Activated CD4-positive, alpha-beta T cell treated with anti-CD3 and anti-CD28 coated beads for 36 hours (primary cell): ENCODE results near the gene GALNT7. TPM values are rescaled to one million over a fixed set of nuclear protein-coding genes. Genes with fewer than 3 reads are reported as not detected.

Experiments used
- ATAC-seq: fragments of 200-7000 bp; cut with Tn5 transposase; one replicate; pipeline ENCODE4 v1.10.0; 2021; ENCODE audit warnings: mild to moderate bottlenecking, moderate library complexity
- CTCF ChIA-PET: fragments of 350-600 bp; sonication (Branson Sonifier 250); formaldehyde crosslinking; loops from one replicate; lab custom pipeline; 2021; ENCODE audit warnings: antibody characterized with exemption; lab: Charles Lee
- POLR2A ChIA-PET: fragments of 350-600 bp; sonication (Branson Sonifier 250); formaldehyde crosslinking; loops from one replicate; lab custom pipeline; 2021; ENCODE audit warnings: antibody characterized with exemption, inconsistent platforms; lab: Charles Lee
- DNase-seq: peaks from one replicate; pipeline ENCODE4 v3.0.0-alpha.2; 2020
- H3K27ac Mint-ChIP-seq: one replicate; pipeline ENCODE4 v1.8.0; 2021; ENCODE audit warnings: mixed read lengths
- H3K27me3 Mint-ChIP-seq: one replicate; pipeline ENCODE4 v1.8.0; 2021; ENCODE audit warnings: mixed read lengths
- H3K36me3 Mint-ChIP-seq: one replicate; pipeline ENCODE4 v1.8.0; 2021; ENCODE audit warnings: low read depth, mixed read lengths
- H3K4me1 Mint-ChIP-seq: one replicate; pipeline ENCODE4 v1.8.0; 2021; ENCODE audit warnings: mixed read lengths
- H3K4me3 Mint-ChIP-seq: one replicate; pipeline ENCODE4 v1.8.0; 2021; ENCODE audit warnings: mild to moderate bottlenecking, moderate library complexity, mixed read lengths
- H3K9me3 Mint-ChIP-seq: one replicate; pipeline ENCODE4 v1.8.0; 2021; ENCODE audit warnings: low read depth, mixed read lengths
- intact Hi-C, 2 experiments: fragments of 100-400 bp; cut with DNase I in 1 of 2; cut with micrococcal nuclease in 1 of 2; formaldehyde crosslinking; loops; one replicate each; pipeline versions ENCODE4 v1.14.2 to v1.15.1; 2022 to 2024; cut with DNase I, micrococcal nuclease
- total RNA-seq, 2 experiments: library from RNA; stranded (reverse); gene quantifications; one replicate each; pipeline ENCODE4 v1.2.3, GENCODE V29; 2021

Gene GALNT7
- total RNA-seq, 2 experiments from 2014 or later = 11.4 to 15.1 TPM

DNA sequence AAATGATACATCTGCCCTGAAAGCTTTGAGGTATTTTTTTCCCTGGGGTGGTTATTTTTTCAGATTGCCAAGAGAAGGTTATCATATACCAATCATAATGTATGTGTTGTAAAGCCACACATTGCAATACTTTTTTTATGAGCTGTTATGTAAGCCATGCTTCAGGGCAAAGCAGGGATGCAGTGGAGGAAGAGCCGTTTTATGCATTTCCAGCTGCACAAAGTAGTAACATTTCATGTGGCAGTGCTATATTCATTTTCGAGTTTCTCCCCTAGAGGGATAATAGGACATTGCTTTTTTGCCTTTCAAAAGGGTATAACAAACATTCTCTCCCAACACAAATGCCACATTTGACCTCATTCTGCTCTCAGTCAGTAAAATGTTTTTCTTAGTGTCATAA lies 68.5 kb downstream of the GALNT7 start:
- POLR2A ChIA-PET = no interaction called here
- H3K9me3 Mint-ChIP-seq = no peaks in the 10 kb centered on the region
- no peak overlapping the region for H3K4me3 Mint-ChIP-seq
- intact Hi-C loops = no loop called here
- DNase-seq = no peak
- no peak for ATAC-seq
- peaks cover 5% of the 10 kb centered on the region for H3K4me1 Mint-ChIP-seq
- H3K36me3 Mint-ChIP-seq = no peaks in the 10 kb centered on the region
- no peak overlapping the region for H3K27ac Mint-ChIP-seq
- CTCF ChIA-PET = interaction anchor here (1.2 kb wide), 1 partner anchor 64 kb away, joined by 5 read pairs; no protein-coding TSS in a partner anchor
- no peaks in the 10 kb centered on the region for H3K27me3 Mint-ChIP-seq

DNA sequence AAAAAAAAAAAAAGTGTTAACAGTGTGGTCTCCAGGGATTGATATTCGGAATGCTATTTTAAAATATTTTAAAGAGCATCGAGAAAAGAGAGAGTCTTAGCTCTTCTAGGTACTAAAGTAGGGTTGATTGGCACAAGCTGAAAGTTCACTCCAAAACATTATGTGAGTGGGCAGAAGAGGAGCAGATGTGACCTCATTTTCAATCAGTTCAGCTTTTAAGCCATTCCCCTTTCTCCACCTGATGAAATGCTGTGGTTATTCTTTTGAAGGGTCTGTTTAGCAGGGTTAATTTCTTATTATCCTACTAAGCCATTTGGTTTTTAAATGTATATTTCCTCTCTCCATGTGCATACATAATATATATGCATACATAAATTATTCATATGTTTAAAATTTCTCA lies 69.2 kb downstream of the GALNT7 start:
- H3K27ac Mint-ChIP-seq = no peak overlapping the region

DNA sequence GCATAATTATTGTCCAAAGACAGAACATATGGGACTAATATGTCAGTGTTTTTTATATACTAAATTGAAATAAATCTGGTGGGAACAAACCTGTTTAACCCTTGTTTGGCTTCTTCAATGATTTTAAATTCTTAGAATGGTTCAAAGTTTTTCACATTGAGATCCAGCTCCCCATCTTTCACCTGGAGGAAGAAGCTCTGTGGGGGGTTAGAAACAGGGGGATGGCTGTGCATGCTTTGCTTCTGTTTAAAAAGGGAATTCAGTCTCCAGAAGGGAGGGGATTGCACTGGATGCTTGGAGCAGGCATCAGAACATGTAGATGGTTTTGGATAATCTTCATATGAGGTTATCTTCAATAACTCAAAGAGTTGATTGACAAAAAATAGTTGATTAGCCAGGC lies 72.1 kb downstream of the GALNT7 start:
- no peak for ATAC-seq
- no peak overlapping the region for H3K27ac Mint-ChIP-seq
- H3K27me3 Mint-ChIP-seq = no peaks in the 10 kb centered on the region
- H3K4me3 Mint-ChIP-seq = no peak overlapping the region
- ChIA-PET POLR2A (no interaction called here), CTCF (interaction anchor here (0.7 kb wide), 1 partner anchor 205 kb away, joined by 3 read pairs; no protein-coding TSS in a partner anchor)
- intact Hi-C loops = no loop called here
- H3K9me3 Mint-ChIP-seq = no peaks in the 10 kb centered on the region
- H3K4me1 Mint-ChIP-seq = peaks cover 30% of the 10 kb centered on the region
- no peak for DNase-seq
- no peaks in the 10 kb centered on the region for H3K36me3 Mint-ChIP-seq

More for the DNA sequence above, 69.2 kb downstream of the GALNT7 start:
- Mint-ChIP-seq H3K4me1 (peaks cover 10% of the 10 kb centered on the region), H3K9me3 (no peaks in the 10 kb centered on the region), H3K27me3 (no peaks in the 10 kb centered on the region), H3K4me3 (no peak overlapping the region), H3K36me3 (no peaks in the 10 kb centered on the region)
- no peak for ATAC-seq
- no peak for DNase-seq
- CTCF ChIA-PET = interaction anchor here (0.6 to 1.2 kb wide), 4 partner anchors 12 to 213 kb away, joined by 3 to 5 read pairs (median 3); no protein-coding TSS in a partner anchor
- POLR2A ChIA-PET = interaction anchor here (0.7 kb wide), 1 partner anchor 85 kb away, joined by 4 read pairs; no protein-coding TSS in a partner anchor
- intact Hi-C loops = no loop called here

DNA sequence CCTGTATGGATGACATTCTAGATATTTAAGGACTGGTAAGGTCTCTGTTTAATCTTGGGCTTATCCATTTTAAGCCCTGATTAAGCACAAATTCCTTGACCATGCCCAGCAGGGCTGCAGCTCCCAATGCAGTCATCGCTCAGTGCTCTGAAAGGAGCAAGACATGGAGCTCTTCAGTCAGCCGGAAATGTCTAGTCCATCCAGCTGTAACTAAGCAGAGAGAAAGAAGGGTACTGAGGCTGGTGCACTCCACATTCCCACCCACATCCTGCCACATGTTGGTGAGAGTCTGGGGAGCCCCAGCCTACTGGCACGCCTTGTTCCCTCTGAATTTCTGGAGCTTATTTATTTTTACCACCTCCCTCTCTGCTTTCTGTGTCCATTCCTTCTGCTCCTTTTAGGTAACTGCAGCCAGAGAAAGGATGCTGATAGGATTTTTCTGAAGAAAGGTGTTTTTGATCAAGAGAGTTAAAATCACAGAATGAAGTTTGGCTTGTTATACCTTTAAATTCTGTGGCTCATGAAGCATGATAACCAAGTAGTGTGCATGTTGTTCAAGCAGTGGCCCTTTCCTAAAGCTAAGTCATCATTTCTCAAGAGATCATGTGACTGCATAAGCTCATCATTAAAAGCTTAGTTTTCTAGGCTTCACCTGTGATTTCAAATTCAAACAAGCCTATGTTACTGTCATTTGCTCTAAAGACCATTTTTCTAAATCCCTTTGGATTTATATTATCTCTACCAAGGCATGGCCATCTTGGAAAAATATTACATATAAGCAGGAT lies 74.0 kb downstream of the GALNT7 start:
- Mint-ChIP-seq H3K9me3 (no peaks in the 10 kb centered on the region), H3K27ac (no peak overlapping the region), H3K36me3 (peaks cover 3% of the 10 kb centered on the region), H3K4me1 (peaks cover 27% of the 10 kb centered on the region), H3K4me3 (no peak overlapping the region), H3K27me3 (no peaks in the 10 kb centered on the region)
- CTCF ChIA-PET = interaction anchor here (0.5 to 1.6 kb wide), 7 partner anchors 9 to 566 kb away, joined by 3 to 6 read pairs (median 3); no protein-coding TSS in a partner anchor
- no peak for DNase-seq
- POLR2A ChIA-PET = interaction anchor here (0.7 kb wide), 1 partner anchor 57 kb away, joined by 7 read pairs; no protein-coding TSS in a partner anchor
- ATAC-seq = no peak
- intact Hi-C loops = no loop called here

DNA sequence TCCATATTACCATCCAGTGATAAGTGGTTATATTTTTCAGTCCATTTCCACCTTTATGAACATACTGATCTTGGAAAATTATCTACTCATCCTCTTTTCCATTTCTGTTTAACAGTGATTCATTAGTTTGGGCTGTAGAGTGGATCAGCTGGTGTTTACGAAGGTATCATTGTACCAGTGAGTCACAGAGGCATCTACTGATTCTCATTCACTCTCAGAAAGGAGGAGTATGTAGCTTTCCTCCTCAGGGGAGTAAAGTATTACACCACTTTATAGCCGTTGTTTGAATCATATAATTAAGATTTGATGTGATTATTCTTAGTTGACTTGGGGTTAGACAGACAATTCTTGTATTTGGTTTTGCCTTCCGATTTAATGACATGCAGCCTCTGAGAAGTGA lies 74.7 kb downstream of the GALNT7 start:
- Mint-ChIP-seq H3K36me3 (peaks cover 6% of the 10 kb centered on the region), H3K4me1 (peaks cover 27% of the 10 kb centered on the region), H3K4me3 (no peak overlapping the region), H3K9me3 (no peaks in the 10 kb centered on the region), H3K27me3 (no peaks in the 10 kb centered on the region), H3K27ac (no peak overlapping the region)
- ChIA-PET POLR2A (interaction anchor here (0.7 kb wide), 1 partner anchor 355 kb away, joined by 4 read pairs; no protein-coding TSS in a partner anchor), CTCF (interaction anchor here (0.5 to 1.4 kb wide), 4 partner anchors 9 to 512 kb away, joined by 3 to 5 read pairs (median 3); no protein-coding TSS in a partner anchor)
- intact Hi-C loops = no loop called here
- DNase-seq = no peak
- ATAC-seq = no peak

DNA sequence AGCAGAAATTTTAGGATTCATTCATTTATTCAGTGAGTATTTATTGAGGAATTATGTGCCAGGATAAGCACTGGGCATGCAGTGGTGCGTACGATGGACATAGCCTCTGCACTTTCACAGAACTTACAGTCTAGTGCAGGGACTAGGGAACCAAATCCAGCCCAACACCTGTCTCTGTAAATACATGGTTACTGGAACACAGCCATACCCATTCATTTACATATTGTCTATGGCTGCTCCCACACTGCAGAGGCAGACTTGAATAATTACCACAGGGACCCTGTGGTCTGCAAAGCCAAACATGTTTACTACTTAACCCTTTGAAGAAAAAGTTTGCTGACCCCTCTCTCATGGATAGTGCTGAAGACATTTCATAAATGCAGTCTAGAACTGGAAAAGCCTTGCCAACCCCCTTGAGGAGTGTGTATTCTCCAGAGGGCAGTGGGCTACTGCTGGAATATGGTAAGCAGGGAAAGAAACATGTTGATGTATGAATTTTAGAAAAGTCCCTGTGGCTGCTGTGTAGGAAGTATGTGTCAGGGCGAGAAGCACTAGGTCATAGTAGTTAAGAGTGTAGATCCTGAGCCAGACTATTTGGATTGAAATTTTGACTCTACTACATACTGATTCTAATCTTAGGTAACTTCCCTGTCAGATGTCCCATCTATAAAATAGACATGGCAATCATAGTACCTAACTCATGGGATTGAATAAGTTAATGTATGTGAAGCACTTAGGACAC lies 75.5 kb downstream of the GALNT7 start:
- DNase-seq (no peak), ATAC-seq (no peak)
- peaks cover 6% of the 10 kb centered on the region for H3K36me3 Mint-ChIP-seq
- POLR2A ChIA-PET = interaction anchor here (0.7 kb wide), 1 partner anchor 356 kb away, joined by 4 read pairs; no protein-coding TSS in a partner anchor
- no peaks in the 10 kb centered on the region for H3K9me3 Mint-ChIP-seq
- intact Hi-C loops = no loop called here
- CTCF ChIA-PET = no interaction called here
- peaks cover 27% of the 10 kb centered on the region for H3K4me1 Mint-ChIP-seq
- no peaks in the 10 kb centered on the region for H3K27me3 Mint-ChIP-seq
- H3K27ac Mint-ChIP-seq = no peak overlapping the region
- no peak overlapping the region for H3K4me3 Mint-ChIP-seq

DNA sequence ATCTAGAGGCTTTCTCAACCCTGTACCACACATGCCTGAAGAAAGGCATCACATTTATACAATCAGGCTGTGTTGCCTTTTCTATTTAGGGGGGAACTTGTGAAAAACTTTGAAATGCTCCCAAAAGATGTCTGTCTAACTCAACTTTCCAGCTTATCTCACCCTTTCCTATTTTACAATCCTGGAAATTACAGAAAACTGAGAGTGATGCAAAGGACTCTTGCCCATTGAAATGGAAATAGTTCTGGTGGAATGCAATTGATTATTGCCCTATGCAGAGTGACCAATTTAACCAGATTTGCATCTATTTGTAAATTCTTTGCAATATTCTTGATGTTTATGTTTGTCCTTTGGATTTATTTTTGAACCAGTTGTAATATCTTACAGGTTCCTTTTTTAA lies 77.3 kb downstream of the GALNT7 start:
- ChIA-PET POLR2A (no interaction called here), CTCF (interaction anchor here (0.8 to 1.6 kb wide), 4 partner anchors 11 to 126 kb away, joined by 3 to 5 read pairs (median 3); no protein-coding TSS in a partner anchor)
- Mint-ChIP-seq H3K4me3 (no peak overlapping the region), H3K27ac (no peak overlapping the region), H3K27me3 (no peaks in the 10 kb centered on the region), H3K4me1 (peaks cover 29% of the 10 kb centered on the region), H3K36me3 (peaks cover 6% of the 10 kb centered on the region), H3K9me3 (no peaks in the 10 kb centered on the region)
- intact Hi-C loops = no loop called here
- ATAC-seq (no peak), DNase-seq (no peak)

DNA sequence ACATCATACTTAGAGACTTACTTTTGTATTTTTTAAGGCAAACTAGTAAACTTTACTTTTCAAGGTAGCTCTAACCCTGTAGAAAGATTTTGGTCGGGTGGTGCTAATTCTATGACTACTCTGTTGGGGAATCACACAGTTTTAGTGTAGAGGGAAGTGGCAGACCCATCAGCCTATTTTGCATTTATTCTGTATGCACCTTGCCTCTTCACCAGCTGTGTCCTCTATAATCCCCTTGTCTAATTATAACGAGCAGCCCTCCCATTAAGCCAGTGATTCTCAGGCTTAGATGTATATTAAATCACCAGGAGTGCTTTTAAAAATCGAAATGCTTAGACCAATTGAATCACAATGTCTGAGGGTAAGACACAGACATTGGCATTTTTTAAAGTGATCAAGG lies 78.1 kb downstream of the GALNT7 start:
- DNase-seq (no peak), ATAC-seq (no peak)
- no peaks in the 10 kb centered on the region for H3K9me3 Mint-ChIP-seq
- H3K4me1 Mint-ChIP-seq = peaks cover 32% of the 10 kb centered on the region
- H3K36me3 Mint-ChIP-seq = peaks cover 6% of the 10 kb centered on the region
- POLR2A ChIA-PET = no interaction called here
- no peak overlapping the region for H3K27ac Mint-ChIP-seq
- H3K4me3 Mint-ChIP-seq = no peak overlapping the region
- intact Hi-C loops = no loop called here
- CTCF ChIA-PET = interaction anchor here (1.2 to 1.6 kb wide), 2 partner anchors 11 to 55 kb away, joined by 3 to 5 read pairs; no protein-coding TSS in a partner anchor
- no peaks in the 10 kb centered on the region for H3K27me3 Mint-ChIP-seq

DNA sequence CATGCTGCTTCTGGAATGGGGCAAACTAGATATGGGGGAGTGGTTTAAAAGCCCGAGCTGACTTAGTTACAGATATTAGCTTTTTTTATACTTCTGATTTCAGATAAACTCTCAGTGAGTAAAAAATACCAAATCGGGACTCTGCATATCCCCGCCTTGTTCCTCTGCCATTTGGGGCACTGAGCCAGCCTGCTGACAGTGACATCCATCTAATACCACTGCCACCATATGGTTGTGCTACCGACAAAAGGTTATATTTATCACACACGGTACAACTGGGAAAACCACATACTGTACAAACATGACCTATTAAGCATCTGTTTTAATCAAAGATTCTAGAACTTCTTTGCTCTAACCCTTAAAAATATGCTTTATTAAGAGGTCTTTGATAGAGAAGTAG lies 78.7 kb downstream of the GALNT7 start:
- H3K27ac Mint-ChIP-seq = no peak overlapping the region
- H3K4me3 Mint-ChIP-seq = no peak overlapping the region
- no peak for DNase-seq
- H3K27me3 Mint-ChIP-seq = no peaks in the 10 kb centered on the region
- intact Hi-C loops = no loop called here
- no peak for ATAC-seq
- ChIA-PET CTCF (interaction anchor here (0.6 to 1.6 kb wide), 3 partner anchors 10 to 54 kb away, joined by 3 to 5 read pairs (median 3); no protein-coding TSS in a partner anchor), POLR2A (no interaction called here)
- no peaks in the 10 kb centered on the region for H3K9me3 Mint-ChIP-seq
- H3K36me3 Mint-ChIP-seq = peaks cover 6% of the 10 kb centered on the region
- H3K4me1 Mint-ChIP-seq = peaks cover 31% of the 10 kb centered on the region

DNA sequence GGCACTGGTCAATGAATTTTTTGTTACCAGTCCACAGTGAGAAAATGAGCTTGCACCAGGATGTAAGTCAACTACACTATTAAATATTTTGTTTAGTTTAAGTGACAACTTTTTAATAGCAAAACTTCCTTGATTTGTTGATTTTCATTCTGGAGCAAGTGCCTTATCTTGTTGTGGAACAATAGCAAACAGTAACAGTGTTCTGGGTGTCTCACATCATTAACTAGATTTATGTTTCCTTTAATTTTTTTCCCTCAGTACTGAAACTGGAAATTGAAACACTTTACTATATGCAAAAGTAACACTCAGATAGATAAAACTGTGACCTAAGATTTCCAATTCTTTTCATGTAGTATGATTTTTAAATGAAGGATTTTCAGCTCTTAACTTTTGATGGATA lies 80.1 kb downstream of the GALNT7 start:
- Mint-ChIP-seq H3K9me3 (no peaks in the 10 kb centered on the region), H3K36me3 (peaks cover 9% of the 10 kb centered on the region), H3K4me1 (peaks cover 25% of the 10 kb centered on the region), H3K4me3 (no peak overlapping the region), H3K27ac (no peak overlapping the region), H3K27me3 (no peaks in the 10 kb centered on the region)
- ATAC-seq = no peak
- POLR2A ChIA-PET = no interaction called here
- no peak for DNase-seq
- intact Hi-C loops = no loop called here
- CTCF ChIA-PET = interaction anchor here (0.8 kb wide), 1 partner anchor 9 kb away, joined by 4 read pairs; no protein-coding TSS in a partner anchor
